Gastrocnemius medialis (tissue), 4 donors: ENCODE measurements around the gene ME2. TPM values are rescaled to one million over a fixed set of nuclear protein-coding genes. Genes with fewer than 3 reads are reported as not detected.

Experiments used
- ATAC-seq, 2 donors: fragments of 150-250 bp; one replicate each; pipeline ENCODE4 v1.9.1; 2016
- DNase-seq, 2 donors: peaks; one replicate each; pipeline ENCODE4 v3.0.0-alpha.2; 2019
- H3K27ac ChIP-seq, 4 donors: fragments of 200-600 bp; sonication (generic); 1 replicate in 1 of 4; 2 replicates in 3 of 4; pipeline ENCODE4 v1.5.1; 2016 to 2018; ENCODE audit warnings: mild to moderate bottlenecking in 2 of 4, moderate library complexity in 1 of 4
- H3K27me3 ChIP-seq, 3 donors: fragments of 200-600 bp; sonication (generic) in 2 of 3; 1 replicate in 1 of 3; 2 replicates in 2 of 3; pipeline versions ENCODE4 v1.5.1 to v1.6.0; 2016 to 2019; ENCODE audit warnings: mild to moderate bottlenecking in 1 of 3, moderate library complexity in 1 of 3
- H3K36me3 ChIP-seq, 2 donors: fragments of 200-600 bp; sonication (generic) in 1 of 2; one replicate each; pipeline ENCODE4 v1.5.1; 2017 to 2018
- H3K4me1 ChIP-seq, 2 donors: fragments of 200-600 bp; sonication (generic) in 1 of 2; one replicate each; pipeline ENCODE4 v1.5.1; 2016 to 2017; ENCODE audit warnings: mild to moderate bottlenecking in 2 of 2
- H3K4me3 ChIP-seq, 4 donors: fragments of 200-600 bp; sonication (generic) in 3 of 4; 1 replicate in 1 of 4; 2 replicates in 3 of 4; pipeline ENCODE4 v1.5.1; 2016 to 2019; ENCODE audit warnings: mild to moderate bottlenecking in 2 of 4
- H3K9me3 ChIP-seq, 3 donors: fragments of 200-600 bp; sonication (generic) in 2 of 3; 1 replicate in 1 of 3; 2 replicates in 2 of 3; pipeline ENCODE4 v1.5.1; 2016 to 2019
- CTCF ChIP-seq, 5 experiments: fragments of 450-650 bp in 3 of 5; fragments of 200-600 bp in 2 of 5; sonication (generic) in 2 of 5; IDR thresholded peaks in 4 of 5; conservative IDR thresholded peaks in 1 of 5; 1 replicate in 4 of 5; 2 replicates in 1 of 5; pipeline ENCODE4 v1.5.1; 2016 to 2019; ENCODE audit warnings: antibody characterized with exemption in 5 of 5, mild to moderate bottlenecking in 3 of 5, moderate library complexity in 3 of 5
- POLR2A ChIP-seq, 2 donors: fragments of 450-650 bp; IDR thresholded peaks; one replicate each; pipeline ENCODE4 v1.6.1; 2017; ENCODE audit warnings: antibody characterized with exemption in 2 of 2, mild to moderate bottlenecking in 2 of 2, moderate library complexity in 2 of 2
- in situ Hi-C, 4 donors: fragments of 200-750 bp; cut with MboI; loops; one replicate each; pipeline versions ENCODE4 v1.15.0 to v1.8.0; 2017; ENCODE audit warnings: low sequenced_read_pairs in 4 of 4
- intact Hi-C: fragments of 100-400 bp; cut with DNase I; formaldehyde crosslinking; loops from one replicate; pipeline ENCODE4 v1.15.1; 2023; ENCODE audit warnings: low total_unique reads
- total RNA-seq, 4 donors: library from RNA; depleted of rRNA; stranded (reverse); fragments of >200 nt; gene quantifications; one replicate each; pipeline versions ENCODE4 v1.1.0 to v1.2.3, GENCODE V29; 2016

Gene ME2
- total RNA-seq, 4 donors from 2014 or later, result 25.3 to 50.6 (median 46.5) TPM

GRCh38 chr18:50844554-50844953, 34.4 kb upstream of the ME2 start:
- in situ Hi-C loops, result no loop called here
- Histone ChIP-seq H3K27ac (peak overlapping the region; percentile 52 to 79 (median 61)), H3K9me3 (no peaks in the 10 kb centered on the region), H3K36me3 (no peaks in the 10 kb centered on the region), H3K27me3 (no peaks in the 10 kb centered on the region), H3K4me1 (peaks cover 26 to 41% of the 10 kb centered on the region in 2 donors), H3K4me3 (no peak overlapping the region)
- intact Hi-C loops, result no loop called here
- no peak for TF ChIP-seq POLR2A (IDR thresholded peaks at IDR 0.05)
- TF ChIP-seq CTCF (IDR thresholded peaks at IDR 0.05 in 4 of 5, conservative IDR thresholded peaks at IDR 0.05 in 1 of 5), result no peak
- ATAC-seq (no peak), DNase-seq (no peak)

DNA sequence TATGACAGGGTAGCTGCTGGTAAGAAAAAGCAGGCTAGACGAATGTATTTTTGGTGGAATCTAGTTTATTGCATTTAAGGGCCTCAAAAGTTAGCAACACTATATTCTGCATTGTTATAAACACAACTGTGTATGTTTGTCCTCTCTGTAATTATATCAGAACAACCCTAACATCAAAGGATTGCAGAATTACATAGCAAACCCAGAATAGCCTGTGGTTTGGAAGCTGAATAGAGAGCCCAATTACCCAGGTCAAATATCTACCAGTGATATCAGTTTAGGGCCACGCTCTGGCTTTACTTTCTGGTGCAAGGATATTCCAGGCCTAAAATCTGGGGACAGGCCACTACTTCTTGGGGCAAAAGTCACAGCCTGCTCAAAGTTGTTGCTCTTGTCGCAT, 34.0 kb upstream of the ME2 start:
- Histone ChIP-seq H3K4me3 (no peak overlapping the region), H3K4me1 (peaks cover 26 to 41% of the 10 kb centered on the region in 2 donors)

DNA sequence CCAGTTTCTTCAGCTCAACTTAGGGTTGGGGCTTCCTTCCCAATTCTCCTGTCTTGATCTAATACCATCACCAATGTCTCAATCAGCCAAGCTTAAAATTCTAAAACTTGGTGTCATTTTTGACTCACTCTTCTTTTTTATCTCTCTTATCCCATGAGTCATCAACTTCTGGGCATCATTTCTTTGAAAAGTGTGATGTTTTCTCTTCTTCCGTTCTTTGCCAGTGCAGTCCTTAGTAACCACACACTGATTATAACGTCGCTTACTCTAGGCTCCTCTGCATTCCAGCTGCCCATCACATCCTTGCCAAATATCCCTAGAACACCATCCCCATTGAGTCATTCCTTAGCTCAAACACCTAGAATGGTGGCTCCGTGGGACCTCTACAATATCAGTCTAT, 31.7 kb upstream of the ME2 start:
- Histone ChIP-seq H3K4me1 (peaks cover 26 to 40% of the 10 kb centered on the region in 2 donors), H3K9me3 (no peaks in the 10 kb centered on the region), H3K27ac (no peak overlapping the region), H3K27me3 (no peaks in the 10 kb centered on the region), H3K4me3 (no peak overlapping the region), H3K36me3 (no peaks in the 10 kb centered on the region)
- intact Hi-C loops (no loop called here), in situ Hi-C loops (no loop called here)
- TF ChIP-seq CTCF (IDR thresholded peaks at IDR 0.05 in 4 of 5, conservative IDR thresholded peaks at IDR 0.05 in 1 of 5) (no peak), POLR2A (IDR thresholded peaks at IDR 0.05) (no peak)
- no peak for DNase-seq
- ATAC-seq, result no peak

More for the DNA sequence above, 34.0 kb upstream of the ME2 start:
- no peaks in the 10 kb centered on the region for H3K9me3 ChIP-seq
- ATAC-seq (peak; percentile 82 to 94), DNase-seq (no peak)
- intact Hi-C loops (no loop called here), in situ Hi-C loops (no loop called here)
- TF ChIP-seq POLR2A (IDR thresholded peaks at IDR 0.05) (no peak), CTCF (IDR thresholded peaks at IDR 0.05 in 4 of 5, conservative IDR thresholded peaks at IDR 0.05 in 1 of 5) (no peak)
- peak overlapping the region; percentile 52 to 79 (median 61) for H3K27ac ChIP-seq
- no peaks in the 10 kb centered on the region for H3K27me3 ChIP-seq
- H3K36me3 ChIP-seq, result no peaks in the 10 kb centered on the region

DNA sequence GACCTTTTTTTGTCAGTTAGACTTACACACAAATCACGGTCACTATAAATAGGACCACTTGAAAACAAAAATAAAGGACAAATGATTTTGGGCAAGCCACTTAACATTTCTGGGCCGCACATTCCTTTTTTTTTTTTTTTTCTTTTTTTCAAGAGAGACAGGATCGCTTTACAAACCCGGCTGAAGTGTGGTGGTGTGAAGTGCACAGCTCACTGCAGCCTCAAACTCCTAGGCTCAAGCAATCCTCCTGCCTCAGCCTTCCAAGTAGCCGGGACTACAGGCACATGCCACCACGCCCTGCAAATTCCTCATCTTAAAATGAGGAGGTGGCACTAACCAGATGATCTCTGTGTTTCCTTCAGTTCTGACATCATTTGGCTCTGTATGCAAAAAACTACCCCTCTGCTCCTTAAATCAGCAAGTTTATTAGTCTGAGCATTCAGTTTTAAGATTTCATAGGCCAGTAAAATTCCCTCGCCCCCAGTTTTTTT, 30.8 kb upstream of the ME2 start:
- TF ChIP-seq CTCF (IDR thresholded peaks at IDR 0.05 in 4 of 5, conservative IDR thresholded peaks at IDR 0.05 in 1 of 5) (no peak), POLR2A (IDR thresholded peaks at IDR 0.05) (no peak)
- H3K27ac ChIP-seq, result no peak overlapping the region
- DNase-seq (no peak), ATAC-seq (no peak)
- no peak overlapping the region for H3K4me3 ChIP-seq
- in situ Hi-C loops (no loop called here), intact Hi-C loops (no loop called here)
- H3K4me1 ChIP-seq, result peaks cover 23 to 31% of the 10 kb centered on the region in 2 donors
- H3K9me3 ChIP-seq, result no peaks in the 10 kb centered on the region
- no peaks in the 10 kb centered on the region for H3K36me3 ChIP-seq
- no peaks in the 10 kb centered on the region for H3K27me3 ChIP-seq

DNA sequence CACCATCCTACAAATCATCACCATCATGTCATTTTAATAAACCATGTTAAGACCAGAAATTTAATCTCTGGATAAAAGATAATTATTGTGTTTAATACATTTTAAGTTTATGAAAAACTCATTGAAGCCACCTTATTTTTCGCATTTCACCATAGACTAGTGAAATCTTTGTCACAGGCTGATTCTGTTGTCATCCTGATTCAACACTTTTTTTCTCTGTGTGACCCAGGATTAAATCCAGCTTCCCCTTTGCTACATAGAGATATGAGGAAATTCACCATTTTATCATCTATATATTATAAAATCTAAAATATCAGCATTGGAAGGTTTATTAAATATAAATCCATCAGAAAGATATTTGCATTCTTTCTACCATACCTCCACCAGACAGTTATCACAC, 29.9 kb upstream of the ME2 start:
- intact Hi-C loops, result no loop called here
- Histone ChIP-seq H3K4me3 (no peak overlapping the region), H3K36me3 (no peaks in the 10 kb centered on the region), H3K27me3 (no peaks in the 10 kb centered on the region), H3K4me1 (peaks cover 17 to 26% of the 10 kb centered on the region in 2 donors), H3K9me3 (no peaks in the 10 kb centered on the region), H3K27ac (no peak overlapping the region)
- in situ Hi-C loops, result no loop called here
- ATAC-seq (no peak), DNase-seq (no peak)
- TF ChIP-seq CTCF (IDR thresholded peaks at IDR 0.05 in 4 of 5, conservative IDR thresholded peaks at IDR 0.05 in 1 of 5), result no peak
- no peak for TF ChIP-seq POLR2A (IDR thresholded peaks at IDR 0.05)
